ENCODE data around the gene CTDNEP1.
"Not testable (repeated sequence)": the region's sequence is repeated elsewhere in the genome, so short reads cannot be mapped to it uniquely, and the experiment has no call there.

Gene CTDNEP1

GRCh38 chr17:7248796-7249195 is 2.7 kb downstream of the CTDNEP1 start:
- DNase-seq (ENCODE audit: low read depth): no peak

GRCh38 chr17:7246779-7247178 is 4.8 kb downstream of the CTDNEP1 start:
- no peak for DNase-seq (ENCODE audit: low read depth)

- not testable (repeated sequence) for DNase-seq (ENCODE audit: low read depth)
Observed at GRCh38 chr17:7243838-7244237, 7.7 kb downstream of the CTDNEP1 start.

GRCh38 chr17:7243453-7243729 is 8.1 kb downstream of the CTDNEP1 start:
- no peak for DNase-seq (ENCODE audit: low read depth)

GRCh38 chr17:7242717-7243452 is 8.6 kb downstream of the CTDNEP1 start:
- peak; percentile 88 for DNase-seq (ENCODE audit: low read depth)

GRCh38 chr17:7241783-7242716 is 9.5 kb downstream of the CTDNEP1 start, which contains the start of gene GABARAP:
TSS of gene GABARAP (minus strand) at chr17:7242449. CDS start at chr17:7242330, 119 bp downstream.
- DNase-seq (ENCODE audit: low read depth): peak; percentile 88

GRCh38 chr17:7241090-7241733 is 10.3 kb downstream of the CTDNEP1 start:
- no peak for DNase-seq (ENCODE audit: low read depth)

- DNase-seq (ENCODE audit: low read depth): no peak
Observed at GRCh38 chr17:7240375-7240774, 11.2 kb downstream of the CTDNEP1 start.

GRCh38 chr17:7239091-7240027 is 12.2 kb downstream of the CTDNEP1 start, which contains the start of gene PHF23:
TSS of gene PHF23 (minus strand) at chr17:7239457. CDS start at chr17:7239279, 178 bp downstream.
- peak; percentile 97 for DNase-seq (ENCODE audit: low read depth)

GRCh38 chr17:7238420-7239090 is 13.0 kb downstream of the CTDNEP1 start:
- DNase-seq (ENCODE audit: low read depth): no peak

- peak; percentile 79 for DNase-seq (ENCODE audit: low read depth)
Observed at GRCh38 chr17:7237761-7238419, 13.6 kb downstream of the CTDNEP1 start.

GRCh38 chr17:7237266-7237760 is 14.2 kb downstream of the CTDNEP1 start:
- DNase-seq (ENCODE audit: low read depth): no peak

GRCh38 chr17:7236808-7237207 is 14.7 kb downstream of the CTDNEP1 start:
- no peak for DNase-seq (ENCODE audit: low read depth)

- no peak for DNase-seq (ENCODE audit: low read depth)
Observed at GRCh38 chr17:7235693-7236665, 15.6 kb downstream of the CTDNEP1 start.

GRCh38 chr17:7234083-7234951 is 17.2 kb downstream of the CTDNEP1 start, which contains the start of gene DVL2:
TSS of gene DVL2 (minus strand) at chr17:7234517. CDS start at chr17:7234262, 255 bp downstream.
- DNase-seq (ENCODE audit: low read depth): peak; percentile 91

- DNase-seq (ENCODE audit: low read depth): no peak
Observed at GRCh38 chr17:7233701-7234082, 17.8 kb downstream of the CTDNEP1 start.

- DNase-seq (ENCODE audit: low read depth): no peak
Observed at GRCh38 chr17:7232114-7232513, 19.4 kb downstream of the CTDNEP1 start.

GRCh38 chr17:7229504-7229903 is 22.0 kb downstream of the CTDNEP1 start:
- no peak for DNase-seq (ENCODE audit: low read depth)
